Measurements from ENCODE around the gene LIN7C. TPM values are rescaled to one million over a fixed set of nuclear protein-coding genes. Genes with fewer than 3 reads are reported as not detected.

The LIN7C gene
- total and polyA plus RNA-seq, 2 of the 8 experiments (the other 6 are each of a cell fraction or from before 2014, with no cell fraction given): 10.5 to 42.7 TPM

- no peak overlapping the region for H3K56ac ChIP-seq (replicated peaks; ENCODE audit: insufficient read length, low read depth, low read length)
- H2AK5ac ChIP-seq (ENCODE audit: low read depth, low read length): no peak overlapping the region
- no peaks in the 10 kb centered on the region for H3K79me2 ChIP-seq (ENCODE audit: control insufficient read depth in 1 of 2, insufficient read depth in 2 of 2, low read length in 2 of 2)
- no peak overlapping the region for H4K8ac ChIP-seq (ENCODE audit: extremely low read depth, insufficient read depth, low read length)
- H3K36me3 ChIP-seq (ENCODE audit: control insufficient read depth in 2 of 4, insufficient read depth in 4 of 4, low read length in 3 of 4): no peaks in the 10 kb centered on the region
- H2BK5ac ChIP-seq (ENCODE audit: low read depth, low read length): no peak overlapping the region
- CTCF ChIA-PET (ENCODE audit: partially characterized antibody): interaction anchor here (1.3 kb wide), 1 partner anchor 45 kb away, joined by 3 read pairs; no protein-coding TSS in a partner anchor
- TF ChIP-seq HDAC6 (IDR thresholded peaks at IDR 0.05; ENCODE audit: low read depth, low read length) (no peak), TBP (IDR thresholded peaks at IDR 0.05; ENCODE audit: low read depth, low read length) (no peak), TCF12 (IDR thresholded peaks at IDR 0.05; ENCODE audit: low read depth, low read length) (no peak), CBX5 (IDR thresholded peaks at IDR 0.05; ENCODE audit: low read depth, low read length) (no peak), SUZ12 (IDR thresholded peaks at IDR 0.05; ENCODE audit: low read length) (no peak)
- FAIRE-seq: no peak
- no peak overlapping the region for H2BK120ac ChIP-seq (replicated peaks; ENCODE audit: low read depth, low read length)
- no peak overlapping the region for H2AFZ ChIP-seq (ENCODE audit: low read length)
- no peak overlapping the region for H4K5ac ChIP-seq (ENCODE audit: insufficient read length, low read depth, low read length)
- no peak overlapping the region for H3K4ac ChIP-seq (replicated peaks; ENCODE audit: insufficient read length, low read depth, low read length)
- no peaks in the 10 kb centered on the region for H3K79me1 ChIP-seq (ENCODE audit: low read depth, low read length)
- H3K18ac ChIP-seq (ENCODE audit: extremely low read depth, low read length): no peak overlapping the region
- H2BK15ac ChIP-seq (ENCODE audit: low read length): no peak overlapping the region
- H3K9me3 ChIP-seq (ENCODE audit: insufficient read depth in 2 of 2, low read depth in 1 of 2, low read length in 1 of 2): no peaks in the 10 kb centered on the region
- H3K14ac ChIP-seq (ENCODE audit: insufficient read length): no peak overlapping the region
- POLR2A ChIA-PET (ENCODE audit: partially characterized antibody): no interaction called here
- DNase-seq (ENCODE audit: low read depth in 1 of 2, low spot score in 2 of 2): no peak
- H3K27ac ChIP-seq (ENCODE audit: low read depth, low read length): no peak overlapping the region
- H3K23ac ChIP-seq (ENCODE audit: insufficient read length): no peak overlapping the region
- H4K91ac ChIP-seq (replicated peaks; ENCODE audit: insufficient read length, low read length): no peak overlapping the region
- H3K4me2 ChIP-seq (ENCODE audit: insufficient read depth in 1 of 2, low read depth in 2 of 2, low read length in 2 of 2): no peak overlapping the region
- H3K9ac ChIP-seq (replicated peaks in 1 of 4; ENCODE audit: extremely low read depth in 1 of 4, low read depth in 3 of 4, low read length in 3 of 4): no peak overlapping the region
- H4K20me1 ChIP-seq (replicated peaks in 1 of 2; ENCODE audit: control insufficient read depth in 1 of 2, insufficient read depth in 2 of 2, low read length in 2 of 2): no peaks in the 10 kb centered on the region
- 94% methylated on average over 3 of the region's 3 CpGs; no CpG with 5 or more reads in 1 of the 2 experiments for WGBS, 2 experiments (ENCODE audit: extremely low coverage in 1 of 2, insufficient coverage in 1 of 2, insufficient read length in 1 of 2, insufficient replicate concordance in 2 of 2, low coverage in 1 of 2, low lambda C conversion rate in 2 of 2, missing lambda C conversion rate in 1 of 2)
- H3K27me3 ChIP-seq (replicated peaks in 1 of 4; ENCODE audit: control insufficient read depth in 3 of 4, extremely low read depth in 1 of 4, insufficient read depth in 3 of 4, low read length in 3 of 4): no peaks in the 10 kb centered on the region
- H3K4me3 ChIP-seq (ENCODE audit: extremely low read depth in 1 of 4, insufficient read depth in 2 of 4, low read depth in 3 of 4, low read length in 4 of 4): no peak overlapping the region
- no peak overlapping the region for H2BK12ac ChIP-seq (ENCODE audit: low read depth, low read length)
- H2BK20ac ChIP-seq (ENCODE audit: low read length): no peak overlapping the region
- no peaks in the 10 kb centered on the region for H3K4me1 ChIP-seq (replicated peaks in 1 of 4; ENCODE audit: control insufficient read depth in 3 of 4, insufficient read depth in 4 of 4, low read length in 3 of 4)
- H3K23me2 ChIP-seq (ENCODE audit: low read depth, low read length): no peaks in the 10 kb centered on the region
Observed at GRCh38 chr11:27545035-27545434, 38.5 kb upstream of the LIN7C start.
